ENCODE results near the gene UCK2. TPM values are rescaled to one million over a fixed set of nuclear protein-coding genes. Genes with fewer than 3 reads are reported as not detected.

Gene UCK2
- total RNA-seq, 3 donors from 2014 or later (not counting 1 experiment from before 2014, with no cell fraction given), result 12.8 to 20.5 (median 14.4) TPM

DNA sequence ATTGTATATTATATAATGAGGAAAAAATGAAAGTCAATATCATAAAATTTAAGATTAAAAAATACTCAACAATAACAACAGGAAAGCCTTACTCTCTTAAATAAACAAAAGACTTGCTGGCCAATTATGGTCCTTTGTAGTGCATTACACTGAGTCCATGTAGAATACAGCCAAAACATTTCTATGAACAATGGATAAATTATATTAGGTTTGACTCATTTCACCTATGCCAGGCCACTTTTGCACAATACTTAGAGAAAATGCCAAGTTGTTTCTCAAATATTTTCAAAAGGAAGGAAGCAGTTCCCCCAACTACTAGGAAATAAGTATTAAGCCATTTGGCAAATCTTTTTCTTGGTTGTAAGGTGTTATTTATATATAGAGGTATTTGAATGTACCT is 19.8 kb upstream of the UCK2 start:
- Mint-ChIP-seq H3K27me3 (ENCODE audit: low read depth in 2 of 2) (peaks cover 0 to 10% of the 10 kb centered on the region in 2 donors), H3K4me3 (no peak overlapping the region), H3K4me1 (no peaks in the 10 kb centered on the region), H3K27ac (no peak overlapping the region), H3K36me3 (no peaks in the 10 kb centered on the region), H3K9me3 (no peaks in the 10 kb centered on the region)
- Histone ChIP-seq H3K36me3 (ENCODE audit: control insufficient read depth, insufficient read depth, low read length) (no peaks in the 10 kb centered on the region), H3K4me3 (ENCODE audit: low read length) (no peak overlapping the region), H3K9me3 (ENCODE audit: control insufficient read depth, insufficient read depth, low read length) (no peaks in the 10 kb centered on the region), H3K27ac (ENCODE audit: low read length) (no peak overlapping the region), H3K4me1 (ENCODE audit: control insufficient read depth, insufficient read depth, low read length) (no peaks in the 10 kb centered on the region), H3K27me3 (ENCODE audit: control insufficient read depth, insufficient read depth, low read length) (no peaks in the 10 kb centered on the region)
- DNase-seq (no peak), ATAC-seq (no peak)
- intact Hi-C loops (cut with micrococcal nuclease), result no loop called here
- TF ChIP-seq, protein P1, sequence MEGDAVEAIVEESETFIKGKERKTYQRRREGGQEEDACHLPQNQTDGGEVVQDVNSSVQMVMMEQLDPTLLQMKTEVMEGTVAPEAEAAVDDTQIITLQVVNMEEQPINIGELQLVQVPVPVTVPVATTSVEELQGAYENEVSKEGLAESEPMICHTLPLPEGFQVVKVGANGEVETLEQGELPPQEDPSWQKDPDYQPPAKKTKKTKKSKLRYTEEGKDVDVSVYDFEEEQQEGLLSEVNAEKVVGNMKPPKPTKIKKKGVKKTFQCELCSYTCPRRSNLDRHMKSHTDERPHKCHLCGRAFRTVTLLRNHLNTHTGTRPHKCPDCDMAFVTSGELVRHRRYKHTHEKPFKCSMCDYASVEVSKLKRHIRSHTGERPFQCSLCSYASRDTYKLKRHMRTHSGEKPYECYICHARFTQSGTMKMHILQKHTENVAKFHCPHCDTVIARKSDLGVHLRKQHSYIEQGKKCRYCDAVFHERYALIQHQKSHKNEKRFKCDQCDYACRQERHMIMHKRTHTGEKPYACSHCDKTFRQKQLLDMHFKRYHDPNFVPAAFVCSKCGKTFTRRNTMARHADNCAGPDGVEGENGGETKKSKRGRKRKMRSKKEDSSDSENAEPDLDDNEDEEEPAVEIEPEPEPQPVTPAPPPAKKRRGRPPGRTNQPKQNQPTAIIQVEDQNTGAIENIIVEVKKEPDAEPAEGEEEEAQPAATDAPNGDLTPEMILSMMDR (IDR thresholded peaks at IDR 0.05), result no peak

DNA sequence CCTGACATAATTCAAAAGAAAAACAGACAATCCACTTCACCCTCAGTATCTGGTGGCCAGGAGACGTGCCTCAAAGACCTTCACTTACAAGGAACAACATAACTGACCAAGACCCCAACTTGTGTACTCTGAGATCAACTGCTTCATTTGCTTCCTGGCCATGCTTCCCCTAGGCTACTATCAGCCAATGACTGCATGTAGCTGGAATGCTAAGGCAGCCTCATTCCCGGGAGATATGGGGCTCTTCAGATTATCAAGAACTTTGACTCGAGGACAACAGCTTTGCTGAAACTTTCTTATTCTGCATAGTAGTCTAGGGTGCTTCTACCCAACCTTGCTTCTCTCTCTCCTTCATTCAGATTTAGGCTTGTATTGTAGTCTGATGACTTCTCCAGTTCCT is 11.7 kb upstream of the UCK2 start:
- no peak overlapping the region for H3K4me3 Mint-ChIP-seq
- H3K36me3 Mint-ChIP-seq, result no peaks in the 10 kb centered on the region
- Histone ChIP-seq H3K4me3 (ENCODE audit: low read length) (no peak overlapping the region), H3K9me3 (ENCODE audit: control insufficient read depth, insufficient read depth, low read length) (no peaks in the 10 kb centered on the region), H3K27me3 (ENCODE audit: control insufficient read depth, insufficient read depth, low read length) (no peaks in the 10 kb centered on the region), H3K27ac (ENCODE audit: low read length) (no peak overlapping the region), H3K4me1 (ENCODE audit: control insufficient read depth, insufficient read depth, low read length) (no peaks in the 10 kb centered on the region), H3K36me3 (ENCODE audit: control insufficient read depth, insufficient read depth, low read length) (no peaks in the 10 kb centered on the region)
- DNase-seq (no peak), ATAC-seq (no peak)
- intact Hi-C loops (cut with micrococcal nuclease), result no loop called here
- no peaks in the 10 kb centered on the region for H3K9me3 Mint-ChIP-seq
- H3K4me1 Mint-ChIP-seq, result no peaks in the 10 kb centered on the region
- 83% methylated on average over 3 of the region's 3 CpGs for WGBS (ENCODE audit: insufficient coverage)
- TF ChIP-seq, protein P1 (IDR thresholded peaks at IDR 0.05), result no peak
- no peak overlapping the region for H3K27ac Mint-ChIP-seq
- H3K27me3 Mint-ChIP-seq (ENCODE audit: low read depth in 2 of 2), result peaks cover 0 to 4% of the 10 kb centered on the region in 2 donors

DNA sequence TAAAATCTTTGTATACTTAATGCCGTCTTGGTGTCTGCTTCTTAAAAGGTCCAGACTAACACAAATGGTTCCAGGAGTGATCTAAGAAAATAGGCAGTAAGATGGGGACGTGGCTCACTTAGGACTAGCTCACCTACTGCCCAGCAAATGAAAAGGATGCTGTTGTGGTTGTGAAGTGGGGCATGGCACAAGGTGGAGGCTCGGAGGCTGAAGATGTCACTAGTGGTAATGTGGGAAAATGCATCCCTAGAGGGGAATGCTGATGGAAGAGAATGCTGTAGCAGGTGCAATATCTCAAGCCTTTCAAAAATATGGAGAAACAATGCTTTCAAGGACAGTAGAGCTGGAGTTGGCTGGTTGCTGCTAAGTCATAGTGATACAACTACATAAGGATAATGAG is 11.3 kb upstream of the UCK2 start:
- Mint-ChIP-seq H3K27ac (no peak overlapping the region), H3K9me3 (no peaks in the 10 kb centered on the region), H3K4me3 (no peak overlapping the region), H3K36me3 (no peaks in the 10 kb centered on the region), H3K4me1 (no peaks in the 10 kb centered on the region), H3K27me3 (ENCODE audit: low read depth in 2 of 2) (peaks cover 0 to 4% of the 10 kb centered on the region in 2 donors)
- Histone ChIP-seq H3K4me1 (ENCODE audit: control insufficient read depth, insufficient read depth, low read length) (no peaks in the 10 kb centered on the region), H3K4me3 (ENCODE audit: low read length) (no peak overlapping the region), H3K27me3 (ENCODE audit: control insufficient read depth, insufficient read depth, low read length) (no peaks in the 10 kb centered on the region), H3K27ac (ENCODE audit: low read length) (no peak overlapping the region), H3K36me3 (ENCODE audit: control insufficient read depth, insufficient read depth, low read length) (no peaks in the 10 kb centered on the region), H3K9me3 (ENCODE audit: control insufficient read depth, insufficient read depth, low read length) (no peaks in the 10 kb centered on the region)
- intact Hi-C loops (cut with micrococcal nuclease), result no loop called here
- DNase-seq, result no peak
- WGBS (ENCODE audit: insufficient coverage), result 64% methylated on average over 3 of the region's 3 CpGs
- no peak for ATAC-seq
- TF ChIP-seq, protein P1 (IDR thresholded peaks at IDR 0.05), result no peak

DNA sequence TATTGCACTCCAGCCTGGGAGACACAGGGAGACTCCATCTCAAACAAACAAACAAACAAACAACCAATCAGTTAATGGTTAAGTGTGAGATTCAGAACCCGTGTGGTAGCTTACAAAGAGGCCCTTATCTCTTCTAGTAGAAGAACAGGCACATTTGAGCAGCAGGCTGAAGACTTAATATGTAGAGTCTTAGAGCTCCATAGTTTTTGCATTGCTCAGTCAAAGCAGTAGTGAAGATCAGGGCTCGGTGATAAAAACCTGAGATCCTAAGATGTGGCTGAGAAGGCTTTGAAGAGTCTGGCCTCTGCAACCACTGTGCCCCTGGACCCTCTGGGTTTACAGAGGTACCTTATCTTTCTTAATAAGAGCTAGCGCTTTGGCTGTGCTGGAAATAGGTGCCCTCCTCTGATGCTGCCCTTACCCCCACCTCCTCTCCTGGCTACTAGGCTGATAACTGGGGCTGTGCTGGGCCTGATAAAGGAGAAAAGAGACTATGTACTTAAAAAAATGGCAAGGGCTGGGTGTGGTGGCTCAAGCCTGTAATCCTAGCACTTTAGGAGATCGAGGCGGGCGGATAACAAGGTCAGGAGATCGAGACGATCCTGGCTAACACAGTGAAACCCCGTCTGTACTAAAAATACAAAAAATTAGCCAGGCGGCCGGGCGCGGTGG is 10.5 kb upstream of the UCK2 start:
- no peak for ATAC-seq
- Mint-ChIP-seq H3K4me3 (no peak overlapping the region), H3K36me3 (no peaks in the 10 kb centered on the region), H3K4me1 (no peaks in the 10 kb centered on the region), H3K27me3 (ENCODE audit: low read depth in 2 of 2) (peaks cover 0 to 7% of the 10 kb centered on the region in 2 donors), H3K27ac (no peak overlapping the region), H3K9me3 (no peaks in the 10 kb centered on the region)
- Histone ChIP-seq H3K27ac (ENCODE audit: low read length) (no peak overlapping the region), H3K9me3 (ENCODE audit: control insufficient read depth, insufficient read depth, low read length) (no peaks in the 10 kb centered on the region), H3K4me3 (ENCODE audit: low read length) (no peak overlapping the region), H3K27me3 (ENCODE audit: control insufficient read depth, insufficient read depth, low read length) (no peaks in the 10 kb centered on the region), H3K36me3 (ENCODE audit: control insufficient read depth, insufficient read depth, low read length) (no peaks in the 10 kb centered on the region), H3K4me1 (ENCODE audit: control insufficient read depth, insufficient read depth, low read length) (no peaks in the 10 kb centered on the region)
- TF ChIP-seq, protein P1 (IDR thresholded peaks at IDR 0.05), result no peak
- DNase-seq, result no peak
- 89% methylated on average over 8 of the region's 13 CpGs for WGBS (ENCODE audit: insufficient coverage)
- intact Hi-C loops (cut with micrococcal nuclease), result no loop called here
